Measurements from ENCODE around the gene CACNA1C. TPM values are rescaled to one million over a fixed set of nuclear protein-coding genes. Genes with fewer than 3 reads are reported as not detected.

Gene CACNA1C
- total RNA-seq, 1 donor from 2014 or later = 102 TPM

DNA sequence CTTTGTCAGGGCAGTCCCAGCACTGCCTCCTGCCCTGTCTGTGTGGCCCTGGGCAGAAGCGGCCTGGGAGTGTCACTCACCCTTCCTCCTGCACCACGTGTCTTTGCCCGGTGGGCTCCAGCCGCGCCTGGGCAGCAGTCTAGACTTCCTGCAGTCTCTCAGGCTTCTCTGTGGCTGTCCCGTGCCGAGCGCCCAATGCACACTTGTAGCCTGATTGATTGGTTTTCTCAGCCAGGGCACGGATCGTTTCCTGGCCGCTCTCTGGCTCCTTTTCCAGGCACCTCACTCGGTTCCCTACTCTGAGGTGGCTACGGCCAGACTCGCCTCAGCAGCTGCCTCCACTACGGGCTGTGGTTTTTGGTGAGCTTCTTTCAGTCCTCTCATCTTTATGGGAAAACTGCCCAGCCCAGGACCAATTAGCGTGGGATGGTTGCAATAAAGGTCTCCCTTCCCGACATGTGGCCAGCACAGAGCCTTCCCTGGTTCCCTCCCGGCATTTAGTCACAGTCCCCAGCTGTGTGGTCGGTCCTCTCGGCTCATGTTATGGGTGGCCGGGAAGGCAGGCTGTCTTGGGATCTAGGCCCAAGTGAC lies 133.1 kb downstream of the CACNA1C start:
- intact Hi-C loops (cut with DNase I) = no loop called here
- DNase-seq (ENCODE audit: low spot score in 2 of 2) = no peak
- Histone ChIP-seq H3K4me3 (no peak overlapping the region), H3K27ac (no peak overlapping the region), H3K4me1 (peaks cover 1 to 8% of the 10 kb centered on the region in 2 donors), H3K36me3 (peaks cover 3 to 10% of the 10 kb centered on the region in 2 donors), H3K9me3 (no peaks in the 10 kb centered on the region), H3K27me3 (no peaks in the 10 kb centered on the region)
- TF ChIP-seq, protein P1, sequence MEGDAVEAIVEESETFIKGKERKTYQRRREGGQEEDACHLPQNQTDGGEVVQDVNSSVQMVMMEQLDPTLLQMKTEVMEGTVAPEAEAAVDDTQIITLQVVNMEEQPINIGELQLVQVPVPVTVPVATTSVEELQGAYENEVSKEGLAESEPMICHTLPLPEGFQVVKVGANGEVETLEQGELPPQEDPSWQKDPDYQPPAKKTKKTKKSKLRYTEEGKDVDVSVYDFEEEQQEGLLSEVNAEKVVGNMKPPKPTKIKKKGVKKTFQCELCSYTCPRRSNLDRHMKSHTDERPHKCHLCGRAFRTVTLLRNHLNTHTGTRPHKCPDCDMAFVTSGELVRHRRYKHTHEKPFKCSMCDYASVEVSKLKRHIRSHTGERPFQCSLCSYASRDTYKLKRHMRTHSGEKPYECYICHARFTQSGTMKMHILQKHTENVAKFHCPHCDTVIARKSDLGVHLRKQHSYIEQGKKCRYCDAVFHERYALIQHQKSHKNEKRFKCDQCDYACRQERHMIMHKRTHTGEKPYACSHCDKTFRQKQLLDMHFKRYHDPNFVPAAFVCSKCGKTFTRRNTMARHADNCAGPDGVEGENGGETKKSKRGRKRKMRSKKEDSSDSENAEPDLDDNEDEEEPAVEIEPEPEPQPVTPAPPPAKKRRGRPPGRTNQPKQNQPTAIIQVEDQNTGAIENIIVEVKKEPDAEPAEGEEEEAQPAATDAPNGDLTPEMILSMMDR (IDR thresholded peaks at IDR 0.05) = no peak

DNA sequence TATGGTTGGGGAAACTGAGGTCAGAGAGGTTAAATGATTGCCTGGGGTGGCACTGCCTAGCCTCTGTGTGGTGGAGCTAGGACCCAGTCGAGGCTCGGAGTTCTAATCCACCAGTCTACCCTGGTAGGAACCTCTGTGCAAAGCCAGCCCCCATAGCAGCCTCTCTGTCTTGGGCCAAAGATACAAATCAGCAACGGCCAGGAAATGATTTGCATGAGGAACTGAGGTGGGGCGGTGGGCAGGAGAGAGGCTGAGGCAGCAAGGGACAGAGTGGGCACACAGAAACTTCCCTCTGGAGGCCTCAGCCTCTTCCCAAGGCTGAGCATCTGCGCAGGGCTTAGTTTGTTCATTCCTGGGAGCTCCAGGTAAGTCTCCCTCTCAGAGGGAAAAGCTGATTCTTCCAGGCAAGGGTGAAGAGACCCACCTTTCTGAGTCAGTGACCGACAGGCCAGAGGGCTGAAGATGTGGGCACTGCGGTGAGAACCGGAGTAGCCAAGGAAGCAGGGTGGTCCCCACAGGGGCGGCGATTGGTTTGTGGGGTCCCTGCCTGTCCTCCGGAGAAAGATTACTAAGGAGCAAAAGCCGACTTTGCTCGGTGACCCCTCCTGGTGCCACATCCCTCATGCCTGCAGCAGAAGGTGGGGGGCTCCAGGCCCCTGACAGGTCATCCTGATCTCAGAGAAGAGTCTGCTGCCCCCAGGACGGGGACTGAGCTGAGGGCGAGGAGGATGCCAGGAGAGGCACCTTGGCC lies 134.6 kb downstream of the CACNA1C start:
- peak overlapping the region in 1 of 2 donors; percentile 16 for H3K27ac ChIP-seq
- no peaks in the 10 kb centered on the region for H3K9me3 ChIP-seq
- H3K27me3 ChIP-seq = no peaks in the 10 kb centered on the region
- DNase-seq (ENCODE audit: low spot score in 2 of 2) = no peak
- peaks cover 7 to 17% of the 10 kb centered on the region in 2 donors for H3K36me3 ChIP-seq
- intact Hi-C loops (cut with DNase I) = no loop called here
- H3K4me1 ChIP-seq = peaks cover 0 to 6% of the 10 kb centered on the region in 2 donors
- H3K4me3 ChIP-seq = no peak overlapping the region
- TF ChIP-seq, protein P1 (IDR thresholded peaks at IDR 0.05) = no peak

- no peaks in the 10 kb centered on the region for H3K9me3 ChIP-seq
- DNase-seq (ENCODE audit: low spot score in 2 of 2) = no peak
- H3K4me3 ChIP-seq = no peak overlapping the region
- TF ChIP-seq, protein P1 (IDR thresholded peaks at IDR 0.05) = no peak
- no peaks in the 10 kb centered on the region for H3K27me3 ChIP-seq
- peaks cover 0 to 8% of the 10 kb centered on the region in 2 donors for H3K4me1 ChIP-seq
- peaks cover 7 to 17% of the 10 kb centered on the region in 2 donors for H3K36me3 ChIP-seq
- no peak overlapping the region for H3K27ac ChIP-seq
- intact Hi-C loops (cut with DNase I) = loop anchor here (5.0 kb wide), 1 partner anchor 53 kb away; no protein-coding TSS in a partner anchor
These were observed 137.3 kb downstream of the CACNA1C start for GRCh38 chr12:2190085-2190484.

GRCh38 chr12:2190896-2191533 lies 138.2 kb downstream of the CACNA1C start:
- Histone ChIP-seq H3K27me3 (no peaks in the 10 kb centered on the region), H3K4me3 (no peak overlapping the region), H3K36me3 (peaks cover 7 to 11% of the 10 kb centered on the region in 2 donors), H3K4me1 (peaks cover 0 to 11% of the 10 kb centered on the region in 2 donors), H3K9me3 (no peaks in the 10 kb centered on the region), H3K27ac (no peak overlapping the region)
- intact Hi-C loops (cut with DNase I) = loop anchor here (5.0 kb wide), 1 partner anchor 54 kb away; no protein-coding TSS in a partner anchor
- no peak for DNase-seq (ENCODE audit: low spot score in 2 of 2)
- TF ChIP-seq, protein P1 (IDR thresholded peaks at IDR 0.05) = no peak

GRCh38 chr12:2191534-2192153 lies 138.9 kb downstream of the CACNA1C start:
- intact Hi-C loops (cut with DNase I) = loop anchor here (5.0 kb wide), 1 partner anchor 54 kb away; no protein-coding TSS in a partner anchor
- Histone ChIP-seq H3K4me3 (no peak overlapping the region), H3K4me1 (peaks cover 0 to 14% of the 10 kb centered on the region in 2 donors), H3K27ac (no peak overlapping the region), H3K9me3 (no peaks in the 10 kb centered on the region), H3K36me3 (peaks cover 7 to 11% of the 10 kb centered on the region in 2 donors), H3K27me3 (no peaks in the 10 kb centered on the region)
- no peak for DNase-seq (ENCODE audit: low spot score in 2 of 2)
- TF ChIP-seq, protein P1 (IDR thresholded peaks at IDR 0.05) = no peak
